GM23248 (cell line): Measurements from ENCODE around the gene GGT5.
"Not testable (repeated sequence)": the region's sequence is repeated elsewhere in the genome, so short reads cannot be mapped to it uniquely, and the experiment has no call there.

Experiments used
- EZH2 ChIP-seq: fragments of 200-600 bp; sonication (generic); IDR thresholded peaks from 2 replicates; pipeline ENCODE4 v1.6.1; 2018; ENCODE audit warnings: antibody characterized with exemption, mild to moderate bottlenecking; ENCODE audit not compliant: insufficient read depth, poor library complexity, severe bottlenecking
- EZH2phosphoT487 ChIP-seq: fragments of 200-600 bp; sonication (generic); IDR thresholded peaks from 2 replicates; pipeline ENCODE4 v1.6.1; 2018; ENCODE audit warnings: antibody characterized with exemption, moderate library complexity, mild to moderate bottlenecking, low read depth; ENCODE audit not compliant: insufficient read depth

DNA sequence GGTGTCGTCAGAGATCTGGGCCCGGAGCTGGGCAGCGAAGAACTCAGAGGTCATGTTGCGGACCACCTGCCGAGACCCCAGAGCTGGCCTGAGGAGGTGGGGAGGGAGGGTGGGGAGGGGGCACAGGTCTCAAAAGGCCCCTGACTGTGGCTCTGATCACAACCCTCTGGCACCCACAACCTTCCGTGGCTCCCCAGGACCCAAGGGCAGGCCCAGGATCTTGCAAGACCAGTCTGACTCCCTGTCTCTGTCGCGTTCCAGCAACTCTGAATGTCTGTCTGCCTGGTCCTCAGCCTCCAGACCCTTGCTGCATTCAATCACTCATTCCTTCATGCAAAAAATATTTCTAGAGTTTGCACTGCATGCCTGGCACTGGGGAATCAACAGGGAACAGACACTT lies 4.5 kb upstream of the GGT5 start:
- TF ChIP-seq EZH2, EZH2phosphoT487: not testable (repeated sequence)
